Natural killer cell treated with Interleukin-12 subunit alpha and Interleukin-12 subunit beta and Interleukin-15 and Interleukin-18, amount 100 ng/mL, for 72 hours (primary cell): Measurements from ENCODE around the gene KCNG2. TPM values are rescaled to one million over a fixed set of nuclear protein-coding genes. Genes with fewer than 3 reads are reported as not detected.
A peak's percentile ranks its signal among the peaks of the same experiment; 100 is the strongest.

Experiments used
- ATAC-seq, 2 donors: fragments of 150-1000 bp; cut with Tn5 transposase in 1 of 2; sonication (Bioruptor Pico), chemical (Tn5 transposase) in 1 of 2; 2 replicates each; pipeline ENCODE4 v1.10.0; 2021
- DNase-seq: peaks from one replicate; pipeline ENCODE4 v3.0.0; 2022; ENCODE audit warnings: low spot score
- H3K27ac Mint-ChIP-seq, 2 donors: 1 replicate in 1 of 2; 2 replicates in 1 of 2; pipeline ENCODE4 v1.8.0; 2022; ENCODE audit warnings: mixed read lengths in 2 of 2, mild to moderate bottlenecking in 1 of 2, moderate library complexity in 1 of 2
- H3K27me3 Mint-ChIP-seq, 2 donors: 1 replicate in 1 of 2; 2 replicates in 1 of 2; pipeline ENCODE4 v1.8.0; 2022; ENCODE audit warnings: mixed read lengths in 2 of 2
- H3K36me3 Mint-ChIP-seq: one replicate; pipeline ENCODE4 v1.8.0; 2022; ENCODE audit warnings: mixed read lengths
- H3K4me1 Mint-ChIP-seq, 2 donors: 1 replicate in 1 of 2; 2 replicates in 1 of 2; pipeline ENCODE4 v1.8.0; 2022; ENCODE audit warnings: low read depth in 2 of 2, mixed read lengths in 2 of 2, mild to moderate bottlenecking in 1 of 2
- H3K4me3 Mint-ChIP-seq: one replicate; pipeline ENCODE4 v1.8.0; 2022; ENCODE audit warnings: mixed read lengths
- H3K9me3 Mint-ChIP-seq: 2 replicates; pipeline ENCODE4 v1.8.0; 2022; ENCODE audit warnings: mixed read lengths
- total RNA-seq, 2 donors: library from RNA; stranded (reverse); gene quantifications; one replicate each; pipeline ENCODE4 v1.2.3, GENCODE V29; 2022

The KCNG2 gene
- total RNA-seq, 2 donors from 2014 or later = not detected

DNA sequence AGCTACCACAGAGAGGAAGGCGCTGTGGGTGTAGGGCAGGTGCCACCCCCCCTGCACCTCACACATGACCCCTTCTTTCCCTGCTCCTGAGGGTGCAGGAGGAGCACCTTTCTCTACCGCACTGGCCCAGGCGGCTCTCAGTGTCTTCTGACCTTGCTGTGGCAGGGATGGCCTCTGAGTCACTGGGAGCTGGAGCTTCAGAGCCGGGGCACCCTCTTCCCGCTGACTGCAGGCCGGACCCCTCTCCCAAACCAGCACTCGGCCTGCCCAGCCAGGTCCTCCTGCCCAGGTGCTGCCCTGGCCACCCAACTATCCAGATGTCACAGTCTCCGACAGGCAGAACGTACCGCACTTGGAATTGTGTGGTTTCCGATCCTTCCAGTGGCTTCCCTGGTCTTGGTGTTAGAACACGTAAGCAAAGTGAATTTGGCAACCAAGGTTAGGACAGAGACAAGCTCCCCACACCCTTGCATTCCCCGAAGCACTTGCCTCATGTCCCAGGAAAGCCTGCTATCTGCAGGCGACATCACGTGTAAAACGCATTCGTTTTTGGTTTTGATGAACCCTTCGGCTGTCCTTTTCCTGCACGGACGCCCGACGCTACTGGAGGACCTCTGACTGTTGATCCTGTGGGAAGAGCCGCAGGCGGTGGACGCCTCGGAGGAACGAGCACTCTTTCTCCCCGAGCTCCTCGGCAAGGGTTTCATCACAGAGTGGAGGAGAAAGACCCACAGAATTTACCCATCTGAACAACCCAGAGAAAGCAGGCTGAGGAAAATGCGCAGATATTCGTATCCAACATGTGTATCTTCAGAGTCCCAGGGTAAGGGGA is 24.7 kb upstream of the KCNG2 start:
- Mint-ChIP-seq H3K27me3 (peaks cover 1 to 8% of the 10 kb centered on the region in 2 donors), H3K9me3 (no peaks in the 10 kb centered on the region), H3K4me1 (peaks cover 0 to 3% of the 10 kb centered on the region in 2 donors), H3K4me3 (no peak overlapping the region), H3K27ac (no peak overlapping the region), H3K36me3 (peaks cover under 1% of the 10 kb centered on the region)
- ATAC-seq = no peak
- DNase-seq = no peak

DNA sequence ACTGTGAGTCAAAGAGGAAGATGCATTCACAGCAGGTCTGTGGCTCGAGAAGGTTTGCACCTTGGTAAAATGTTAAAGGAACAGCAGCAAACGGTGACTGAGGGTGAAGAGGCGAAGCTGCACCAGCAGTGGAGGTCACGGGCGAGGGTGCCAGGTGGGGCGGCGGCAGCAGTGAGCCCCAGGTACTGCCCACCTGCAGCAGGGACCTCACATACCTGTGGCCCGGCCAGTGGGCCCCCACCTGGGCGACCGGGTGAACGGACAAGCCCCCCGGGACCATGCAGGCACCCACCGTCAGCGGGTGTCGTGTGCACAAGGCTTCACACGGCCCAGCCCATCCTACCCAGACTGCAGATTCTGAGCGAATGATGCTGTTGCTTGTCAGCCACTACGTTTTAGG is 23.6 kb upstream of the KCNG2 start:
- ATAC-seq (no peak), DNase-seq (no peak)
- Mint-ChIP-seq H3K36me3 (no peaks in the 10 kb centered on the region), H3K27ac (no peak overlapping the region), H3K4me1 (peaks cover 0 to 3% of the 10 kb centered on the region in 2 donors), H3K9me3 (no peaks in the 10 kb centered on the region), H3K27me3 (peaks cover 0 to 8% of the 10 kb centered on the region in 2 donors), H3K4me3 (no peak overlapping the region)

DNA sequence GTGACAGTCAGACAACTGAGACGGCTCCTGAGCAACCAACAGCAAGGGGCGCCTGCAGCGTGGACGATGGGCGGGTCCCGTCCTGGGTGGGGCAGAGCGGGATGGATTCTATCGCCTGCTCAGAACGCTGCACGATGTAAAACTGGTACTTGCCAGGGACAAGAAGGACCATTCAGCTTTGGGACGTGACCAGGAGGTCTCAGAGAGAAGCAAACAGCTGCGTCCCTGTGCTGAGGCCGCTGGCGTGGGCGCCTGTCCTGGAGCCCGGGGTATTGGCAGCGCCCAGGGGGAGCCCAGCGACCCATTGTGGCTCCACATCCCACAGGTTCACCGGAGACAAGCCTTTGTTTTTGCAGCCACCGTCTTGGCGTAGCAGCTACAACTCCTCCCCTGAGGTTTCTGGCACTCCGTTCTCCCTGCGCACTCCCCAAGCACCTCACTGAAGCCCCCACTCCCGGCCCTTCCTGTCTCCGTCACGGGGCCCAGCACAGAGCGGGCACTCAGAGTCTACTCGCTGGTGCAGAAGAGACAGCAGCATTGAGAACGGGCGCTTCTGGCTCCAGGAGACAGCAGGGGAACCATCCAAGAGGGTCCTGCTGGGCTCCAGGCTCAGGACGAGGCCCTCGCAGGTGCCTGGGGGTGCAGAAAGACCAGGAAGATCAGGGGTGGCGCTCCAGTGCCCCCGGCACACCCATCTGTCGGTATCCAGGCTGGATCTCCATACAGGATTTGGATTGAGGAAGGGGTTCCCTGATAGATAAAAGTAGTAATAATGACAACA is 22.1 kb upstream of the KCNG2 start:
- Mint-ChIP-seq H3K27ac (no peak overlapping the region), H3K36me3 (no peaks in the 10 kb centered on the region), H3K4me3 (no peak overlapping the region), H3K4me1 (no peaks in the 10 kb centered on the region), H3K27me3 (peaks cover 0 to 8% of the 10 kb centered on the region in 2 donors), H3K9me3 (no peaks in the 10 kb centered on the region)
- ATAC-seq (no peak), DNase-seq (no peak)

DNA sequence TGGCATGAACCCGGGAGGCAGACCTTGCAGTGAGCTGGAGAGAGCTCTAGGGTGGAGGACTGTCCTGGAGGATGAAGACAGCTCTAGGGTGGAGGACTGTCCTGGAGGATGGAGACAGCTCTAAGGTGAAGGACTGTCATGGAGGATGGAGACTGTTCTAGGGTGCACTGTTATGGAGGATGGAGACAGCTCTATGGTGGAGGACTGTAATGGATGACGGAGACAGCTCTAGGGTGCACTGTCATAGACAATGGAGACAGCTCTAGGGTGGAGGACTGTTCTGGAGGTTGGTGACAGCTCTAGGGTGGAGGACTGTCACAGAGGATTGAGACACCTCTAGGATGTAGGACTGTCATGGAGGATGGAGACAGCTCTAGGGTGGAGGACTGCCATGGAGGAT is 21.1 kb upstream of the KCNG2 start:
- no peaks in the 10 kb centered on the region for H3K36me3 Mint-ChIP-seq
- DNase-seq (no peak), ATAC-seq (no peak)
- no peaks in the 10 kb centered on the region for H3K4me1 Mint-ChIP-seq
- H3K27me3 Mint-ChIP-seq = peaks cover 0 to 8% of the 10 kb centered on the region in 2 donors
- H3K27ac Mint-ChIP-seq = no peak overlapping the region
- no peak overlapping the region for H3K4me3 Mint-ChIP-seq
- no peaks in the 10 kb centered on the region for H3K9me3 Mint-ChIP-seq

DNA sequence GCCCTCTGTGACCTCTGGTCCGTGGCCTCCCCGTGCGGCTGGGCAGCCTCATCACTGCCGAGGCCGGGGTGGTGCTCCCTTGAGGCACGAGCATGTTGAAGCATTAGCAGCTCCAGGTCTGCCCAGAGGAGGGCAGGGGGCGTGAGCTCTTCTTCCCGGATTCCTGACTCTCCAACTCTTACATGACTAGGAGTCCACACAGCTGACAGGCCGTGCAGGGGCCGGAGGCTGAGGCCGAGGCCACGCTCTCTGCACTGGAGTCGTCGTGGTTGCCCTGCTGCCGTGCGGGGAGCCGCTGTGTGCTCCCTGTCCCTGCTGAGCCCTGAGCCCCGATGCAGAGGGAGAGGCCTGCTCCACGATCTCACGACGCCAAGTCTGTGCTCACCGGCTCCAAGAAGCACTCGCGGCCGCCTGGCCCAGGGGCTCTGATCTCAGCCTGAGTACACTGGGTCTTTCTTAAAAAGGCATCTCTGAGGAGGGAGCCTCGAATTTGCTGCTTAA is 19.4 kb upstream of the KCNG2 start:
- no peak for ATAC-seq
- no peak overlapping the region for H3K27ac Mint-ChIP-seq
- H3K27me3 Mint-ChIP-seq = peaks cover 0 to 7% of the 10 kb centered on the region in 2 donors
- no peaks in the 10 kb centered on the region for H3K36me3 Mint-ChIP-seq
- H3K9me3 Mint-ChIP-seq = no peaks in the 10 kb centered on the region
- no peak for DNase-seq
- H3K4me1 Mint-ChIP-seq = no peaks in the 10 kb centered on the region
- no peak overlapping the region for H3K4me3 Mint-ChIP-seq

DNA sequence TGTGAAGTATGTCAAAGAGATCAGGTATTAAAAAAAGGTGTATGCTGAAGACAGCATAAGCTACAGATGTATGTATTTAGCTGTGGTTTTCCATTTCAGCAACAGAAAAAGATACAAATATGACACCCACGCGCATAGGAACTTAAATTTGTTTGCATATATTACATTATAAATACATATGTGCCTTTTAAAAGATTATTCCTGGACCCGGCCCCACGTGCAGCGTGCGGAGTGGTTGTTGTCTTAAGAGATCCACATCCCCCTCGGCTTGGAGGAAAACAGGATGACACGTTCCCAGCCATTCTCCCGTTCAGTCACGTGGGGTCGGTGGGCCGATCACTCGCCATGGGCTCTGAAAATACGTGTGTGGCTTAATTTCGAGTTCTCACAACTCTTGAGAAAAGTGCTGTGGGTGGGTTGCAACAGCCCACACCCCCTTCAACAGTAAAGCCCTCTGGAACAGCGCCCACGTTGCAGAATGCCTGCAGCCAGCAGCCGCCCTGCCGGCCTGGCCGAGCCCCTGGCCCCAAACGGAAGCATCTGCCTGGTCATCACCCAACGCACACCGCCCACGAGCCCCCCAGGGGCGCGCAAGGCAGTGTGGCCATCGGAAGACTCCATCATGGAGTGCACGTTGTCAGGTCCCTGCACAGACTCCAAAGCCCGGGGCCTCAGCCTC is 18.6 kb upstream of the KCNG2 start:
- DNase-seq (peak; percentile 37), ATAC-seq (no peak)
- H3K4me1 Mint-ChIP-seq = no peaks in the 10 kb centered on the region
- no peak overlapping the region for H3K27ac Mint-ChIP-seq
- H3K9me3 Mint-ChIP-seq = no peaks in the 10 kb centered on the region
- H3K27me3 Mint-ChIP-seq = peaks cover 0 to 7% of the 10 kb centered on the region in 2 donors
- no peaks in the 10 kb centered on the region for H3K36me3 Mint-ChIP-seq
- no peak overlapping the region for H3K4me3 Mint-ChIP-seq

DNA sequence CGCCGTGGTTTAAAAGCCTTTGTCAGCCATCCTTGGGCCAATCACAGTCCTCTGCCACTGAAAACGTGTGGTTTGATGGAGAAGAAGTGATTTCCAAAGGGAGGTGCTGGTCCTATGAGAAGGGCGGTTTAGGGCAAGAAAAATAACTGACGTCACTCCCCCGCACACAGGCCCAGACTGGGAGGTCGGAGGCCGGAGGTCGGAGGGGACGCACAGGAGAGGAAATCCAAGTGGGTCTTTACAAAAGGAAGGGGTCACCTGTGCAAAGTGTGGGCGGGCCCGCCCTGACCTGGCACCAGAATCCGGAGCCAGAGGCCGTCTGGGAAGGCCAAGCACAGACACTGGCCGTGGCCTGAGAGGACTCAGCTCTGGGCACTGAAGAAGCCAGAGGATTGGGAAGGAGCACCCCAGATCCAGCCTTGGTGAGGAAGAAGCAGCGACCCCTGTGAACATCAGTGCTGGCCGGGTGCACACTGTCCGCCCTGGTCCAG is 18.0 kb upstream of the KCNG2 start:
- H3K4me1 Mint-ChIP-seq = no peaks in the 10 kb centered on the region
- no peaks in the 10 kb centered on the region for H3K36me3 Mint-ChIP-seq
- H3K9me3 Mint-ChIP-seq = no peaks in the 10 kb centered on the region
- no peak overlapping the region for H3K27ac Mint-ChIP-seq
- peaks cover 0 to 7% of the 10 kb centered on the region in 2 donors for H3K27me3 Mint-ChIP-seq
- H3K4me3 Mint-ChIP-seq = no peak overlapping the region
- ATAC-seq (no peak), DNase-seq (no peak)

DNA sequence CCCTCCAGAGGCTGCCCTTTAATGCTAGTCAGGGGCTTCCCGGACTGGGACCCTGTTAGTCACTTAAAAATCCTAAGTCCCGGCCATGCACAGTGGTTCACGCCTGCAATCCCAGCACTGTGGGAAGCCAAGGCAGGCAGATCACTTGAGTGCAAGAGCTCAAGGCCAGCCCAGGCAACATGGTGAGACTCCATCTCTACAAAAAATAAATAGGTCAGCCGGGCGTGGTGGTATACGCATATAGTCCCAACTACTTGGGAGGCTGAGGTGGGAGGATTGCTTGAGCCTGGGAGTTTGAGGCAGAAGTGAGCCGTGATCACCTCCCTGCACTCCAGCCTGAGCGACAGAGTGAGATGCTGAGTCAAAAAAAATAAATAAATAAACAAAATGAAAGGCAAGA is 17.2 kb upstream of the KCNG2 start:
- no peak overlapping the region for H3K4me3 Mint-ChIP-seq
- H3K36me3 Mint-ChIP-seq = no peaks in the 10 kb centered on the region
- no peaks in the 10 kb centered on the region for H3K9me3 Mint-ChIP-seq
- H3K4me1 Mint-ChIP-seq = no peaks in the 10 kb centered on the region
- peaks cover 0 to 7% of the 10 kb centered on the region in 2 donors for H3K27me3 Mint-ChIP-seq
- DNase-seq (no peak), ATAC-seq (no peak)
- H3K27ac Mint-ChIP-seq = no peak overlapping the region

DNA sequence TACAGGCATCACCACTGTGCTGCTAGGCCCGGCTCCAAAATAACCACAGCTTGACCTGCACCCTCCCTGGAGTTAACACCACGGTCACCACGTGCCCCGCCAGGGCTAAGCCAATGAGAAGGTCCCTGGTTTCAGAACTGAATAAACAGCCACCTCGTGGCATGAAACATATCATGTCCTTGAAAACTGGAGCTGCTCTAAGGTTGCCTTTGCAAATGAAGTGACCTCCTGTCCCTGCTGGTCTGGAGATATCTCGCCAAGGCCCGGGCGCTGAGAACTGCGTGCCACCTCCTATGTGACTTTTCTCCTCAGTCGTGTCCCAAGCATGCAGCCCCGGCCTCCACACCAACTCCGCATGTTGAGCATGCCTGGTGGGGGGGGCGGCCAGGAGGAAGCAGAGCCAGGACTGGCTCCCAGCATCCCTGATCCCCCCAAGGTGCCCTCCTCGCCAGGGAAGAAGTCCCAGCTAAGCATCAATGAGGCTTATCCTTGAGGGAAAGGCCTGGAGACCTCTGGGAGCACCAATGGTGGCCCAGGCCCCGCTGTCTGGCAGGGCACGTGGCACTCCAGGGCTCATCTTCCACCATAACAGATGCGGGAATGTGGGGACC is 16.3 kb upstream of the KCNG2 start:
- H3K36me3 Mint-ChIP-seq = no peaks in the 10 kb centered on the region
- H3K27ac Mint-ChIP-seq = no peak overlapping the region
- H3K4me3 Mint-ChIP-seq = no peak overlapping the region
- H3K27me3 Mint-ChIP-seq = peaks cover 0 to 9% of the 10 kb centered on the region in 2 donors
- no peaks in the 10 kb centered on the region for H3K4me1 Mint-ChIP-seq
- H3K9me3 Mint-ChIP-seq = no peaks in the 10 kb centered on the region
- ATAC-seq = no peak
- no peak for DNase-seq

DNA sequence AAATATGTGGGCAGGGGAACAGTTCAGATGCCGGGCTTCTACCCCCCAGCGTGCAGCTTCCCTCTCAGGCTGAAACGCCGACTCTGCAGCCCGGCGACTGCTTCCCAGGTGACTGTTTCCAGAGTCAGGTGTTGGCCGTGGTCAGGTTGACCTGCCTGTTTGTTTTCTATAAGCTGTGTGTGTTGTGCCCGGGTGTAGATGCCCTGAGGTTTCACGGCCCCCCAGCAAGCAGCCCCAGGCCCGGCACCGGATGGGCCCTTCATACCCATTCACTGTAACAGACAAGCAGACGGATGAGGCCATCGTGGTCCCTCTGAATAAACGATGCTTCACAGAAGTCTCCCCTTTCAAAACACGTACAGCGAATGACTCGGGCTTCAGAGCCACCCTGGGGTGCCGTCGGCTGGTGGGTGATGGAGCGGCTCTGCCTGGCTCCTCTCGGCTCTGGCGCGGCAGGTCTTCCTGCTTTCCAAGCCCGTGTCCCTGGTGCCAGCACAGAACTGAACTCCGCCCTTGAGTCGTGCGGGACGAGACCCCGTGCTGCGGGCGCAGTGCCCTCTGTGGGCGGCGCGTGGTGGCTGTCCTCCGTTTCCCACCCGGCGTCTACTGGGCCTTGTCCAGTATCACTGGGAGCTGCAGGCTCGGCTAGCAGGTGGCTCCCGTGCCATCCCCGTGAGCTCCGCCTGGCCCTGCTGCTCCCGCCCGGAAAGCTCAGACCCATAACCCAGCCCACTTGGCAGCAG is 15.0 kb upstream of the KCNG2 start:
- no peak overlapping the region for H3K4me3 Mint-ChIP-seq
- ATAC-seq (no peak), DNase-seq (no peak)
- no peaks in the 10 kb centered on the region for H3K9me3 Mint-ChIP-seq
- no peaks in the 10 kb centered on the region for H3K4me1 Mint-ChIP-seq
- no peaks in the 10 kb centered on the region for H3K36me3 Mint-ChIP-seq
- peaks cover 8 to 12% of the 10 kb centered on the region in 2 donors for H3K27me3 Mint-ChIP-seq
- no peak overlapping the region for H3K27ac Mint-ChIP-seq

DNA sequence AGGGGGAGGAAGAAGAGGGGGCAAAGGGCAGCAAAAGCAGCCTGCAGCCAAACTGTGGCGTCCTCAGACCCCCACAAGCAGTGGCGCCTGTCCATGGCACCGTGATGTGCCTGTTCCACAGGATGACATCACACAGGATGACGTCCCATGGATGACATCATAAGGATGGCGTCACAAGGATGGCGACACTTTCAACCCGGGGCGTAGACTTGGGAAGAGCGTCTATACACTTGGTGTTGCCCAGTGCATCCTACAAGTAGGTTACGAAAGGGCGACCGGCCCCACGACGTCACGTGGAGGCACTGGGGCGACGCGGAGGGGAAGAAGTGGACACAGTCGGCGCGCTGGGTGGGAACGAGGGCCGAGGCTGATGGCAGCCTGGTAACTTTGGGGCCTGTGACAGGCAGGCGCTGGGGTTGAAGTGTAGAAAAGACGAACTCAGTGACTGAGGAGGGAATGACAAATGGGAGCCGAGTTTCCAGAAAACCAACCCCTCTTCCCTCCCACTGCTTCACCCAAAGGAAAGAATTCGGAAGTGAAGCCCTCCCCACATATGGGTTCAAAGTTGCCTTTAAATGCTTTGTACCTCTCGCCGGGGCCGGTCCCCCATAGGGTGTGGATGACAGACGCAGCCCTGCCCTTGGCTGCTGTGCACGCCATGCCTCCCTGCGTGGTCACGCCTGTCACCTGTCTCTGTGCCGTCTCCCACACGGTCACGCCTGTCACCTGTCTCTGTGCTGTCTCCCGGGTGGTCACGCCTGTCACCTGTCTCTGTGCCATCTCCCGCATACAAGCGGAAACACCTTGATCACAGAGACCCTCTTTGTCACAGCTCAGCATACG is 13.4 kb upstream of the KCNG2 start:
- Mint-ChIP-seq H3K27ac (no peak overlapping the region), H3K4me3 (no peak overlapping the region), H3K27me3 (peaks cover 8 to 15% of the 10 kb centered on the region in 2 donors), H3K9me3 (no peaks in the 10 kb centered on the region), H3K4me1 (no peaks in the 10 kb centered on the region), H3K36me3 (no peaks in the 10 kb centered on the region)
- DNase-seq = no peak
- no peak for ATAC-seq
